Thyroid gland (tissue), 4 donors: ENCODE measurements around the gene SLC52A3.

Source experiments
- CTCF ChIP-seq, 6 experiments: fragments of 200-600 bp in 3 of 6; fragments of 450-650 bp in 3 of 6; sonication (generic) in 3 of 6; IDR thresholded peaks; one replicate each; pipeline ENCODE4 v1.5.1; 2016 to 2019; ENCODE audit warnings: antibody characterized with exemption in 6 of 6, mild to moderate bottlenecking in 2 of 6, inconsistent platforms in 1 of 6, moderate library complexity in 1 of 6
- POLR2A ChIP-seq, 2 donors: fragments of 450-650 bp; IDR thresholded peaks; one replicate each; pipeline ENCODE4 v1.6.1; 2017; ENCODE audit warnings: antibody characterized with exemption in 2 of 2, mild to moderate bottlenecking in 2 of 2, moderate library complexity in 1 of 2

DNA sequence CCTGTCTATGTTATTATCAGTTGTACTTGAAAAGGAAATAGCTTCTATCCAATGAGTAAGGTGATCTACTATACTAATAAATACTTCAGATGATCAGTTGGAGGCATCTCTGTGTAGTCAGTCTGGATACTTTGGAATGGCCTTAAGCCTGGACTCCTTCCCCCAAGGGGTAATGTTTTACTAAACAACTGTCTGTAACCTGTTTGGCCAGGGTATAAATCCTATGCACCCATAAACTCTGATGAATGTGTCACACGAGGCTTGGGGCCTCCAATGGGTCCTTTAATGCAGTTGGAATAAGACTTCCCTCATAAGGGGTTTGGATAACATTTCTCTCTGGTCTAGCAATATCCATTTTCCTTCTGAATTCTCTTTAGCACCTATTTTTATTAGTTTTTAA lies 19.5 kb upstream of the SLC52A3 start:
- TF ChIP-seq CTCF (IDR thresholded peaks at IDR 0.05) (no peak), POLR2A (IDR thresholded peaks at IDR 0.05) (no peak)
